ENCODE measurements around the gene HOTAIR. TPM values are rescaled to one million over a fixed set of nuclear protein-coding genes. Genes with fewer than 3 reads are reported as not detected.

The HOTAIR gene
- total RNA-seq, 1 donor from 2014 or later: not detected

DNA sequence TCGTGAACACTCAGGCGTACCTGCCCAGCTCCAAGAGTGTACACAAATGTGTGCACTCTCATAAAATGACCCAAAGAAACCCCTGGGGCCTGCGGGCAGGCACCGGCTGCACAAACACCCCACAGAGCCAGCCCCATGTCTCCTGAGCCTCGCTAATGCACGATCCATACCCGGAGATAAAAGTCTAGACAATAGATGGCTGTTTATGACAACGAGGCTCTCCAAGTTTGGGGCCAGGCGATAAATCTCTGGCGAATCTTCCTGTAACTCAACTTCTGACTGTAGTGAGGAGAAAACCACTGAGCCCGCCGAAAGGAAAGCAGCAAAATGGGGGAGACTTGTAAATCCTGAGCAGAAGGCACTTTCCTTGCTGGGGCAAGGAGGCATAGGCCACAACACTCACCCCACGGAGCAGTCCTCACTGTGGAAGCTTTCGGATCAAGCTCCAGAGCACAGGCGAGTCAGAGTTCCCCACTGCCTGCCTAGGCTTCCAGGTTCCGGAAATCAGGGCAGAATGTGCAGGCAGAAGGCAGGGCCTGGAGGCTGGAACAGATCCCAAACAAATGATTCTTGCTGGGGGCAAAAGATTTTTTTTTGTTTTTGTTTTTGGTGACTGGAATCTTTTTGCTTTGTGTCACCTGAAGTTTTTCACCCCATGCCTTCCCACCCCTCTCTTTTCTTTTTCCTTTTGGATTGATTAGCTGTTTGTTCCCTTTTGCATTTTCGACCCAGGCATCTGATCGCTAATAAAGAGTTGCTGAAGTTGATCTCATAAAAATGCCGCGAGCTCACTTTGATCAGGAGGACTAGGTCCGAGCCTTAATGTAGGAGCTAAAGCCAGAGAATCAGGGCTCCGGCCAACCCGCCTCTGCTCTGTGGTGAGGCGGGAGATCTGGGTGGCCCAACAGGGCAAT lies 6.3 kb downstream of the HOTAIR start:
- DNase-seq (ENCODE audit: missing footprints) (no peak), ATAC-seq (no peak)
- intact Hi-C loops (cut with DNase I): no loop called here

DNA sequence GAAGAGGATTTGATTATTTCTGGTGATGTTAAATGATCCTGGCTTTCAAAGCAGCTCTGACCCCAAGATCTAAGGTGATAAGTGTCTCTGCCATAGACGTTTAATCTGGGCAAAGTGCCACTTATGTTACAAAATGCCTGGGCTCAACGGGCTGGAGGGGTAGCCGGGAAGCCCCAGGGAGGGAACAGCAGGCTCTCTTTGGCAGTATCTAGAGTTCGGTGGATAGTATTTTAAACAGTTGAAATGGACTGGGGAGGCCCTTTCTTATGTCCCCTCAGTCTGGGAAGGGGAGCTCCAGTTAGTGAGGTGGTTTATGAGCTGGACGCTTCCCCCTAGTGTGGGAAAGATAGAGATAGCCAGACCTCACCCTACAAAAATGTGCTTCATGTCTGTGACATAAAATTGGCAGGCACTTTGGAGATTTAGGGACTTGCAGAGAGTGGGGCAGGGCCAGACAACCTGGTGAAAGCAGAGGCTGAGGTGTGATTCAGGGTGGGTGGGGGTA lies 7.3 kb downstream of the HOTAIR start:
- no peak for DNase-seq (ENCODE audit: missing footprints)
- no peak for ATAC-seq
- intact Hi-C loops (cut with DNase I): no loop called here

DNA sequence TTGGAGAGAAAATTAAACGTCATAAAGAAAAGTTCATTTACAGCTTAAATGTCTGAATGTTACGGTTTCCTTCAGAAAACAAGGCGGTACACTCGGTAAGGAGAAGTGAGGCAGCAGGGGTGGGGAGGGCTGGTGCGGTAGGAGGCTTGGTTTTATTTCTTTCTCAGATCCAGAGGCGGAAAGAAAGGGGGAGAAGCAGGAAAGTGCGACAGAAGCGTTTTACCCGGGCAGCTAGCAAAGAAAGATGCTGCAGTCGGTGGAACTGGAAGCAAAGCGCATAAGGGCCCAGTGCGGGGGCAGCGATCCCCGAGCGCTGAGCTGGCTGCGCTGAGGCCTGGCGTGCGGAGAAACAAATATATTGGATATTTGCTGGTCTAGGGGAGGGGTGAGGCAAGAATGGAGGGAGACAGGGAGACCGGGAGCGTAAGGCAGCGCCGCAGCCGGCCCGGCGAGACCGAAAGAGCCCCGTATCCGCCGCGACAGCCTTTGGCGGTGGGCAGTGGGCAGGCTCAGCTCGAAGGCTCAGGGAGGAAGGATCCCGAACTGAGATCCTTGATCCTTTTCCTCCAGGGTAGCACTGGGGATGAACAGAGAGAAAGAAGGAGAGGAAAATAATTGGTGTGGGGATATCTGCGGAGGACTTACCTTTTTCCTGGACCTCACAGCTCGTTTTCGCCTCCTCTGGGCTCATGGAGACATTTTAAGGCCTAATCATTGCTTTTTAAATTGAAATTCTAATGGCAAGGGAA lies 8.2 kb downstream of the HOTAIR start:
- ATAC-seq (no peak), DNase-seq (ENCODE audit: missing footprints) (no peak)
- intact Hi-C loops (cut with DNase I): no loop called here

DNA sequence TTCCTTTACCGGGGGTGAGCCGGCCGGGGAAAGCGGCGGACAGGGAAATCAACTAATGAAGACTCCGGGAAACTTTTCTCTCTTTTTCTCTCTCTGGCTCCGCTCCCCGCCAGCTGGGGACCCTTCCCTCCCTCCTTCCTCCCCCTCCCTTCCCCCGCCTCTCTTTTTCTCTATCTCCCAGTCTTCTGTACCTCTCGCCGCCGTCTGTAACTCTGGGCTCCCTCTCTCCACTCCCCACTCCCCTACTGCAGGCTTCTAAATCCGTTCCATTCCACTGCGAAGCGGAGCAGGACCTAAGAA lies 8.7 kb downstream of the HOTAIR start:
- ATAC-seq (no peak), DNase-seq (ENCODE audit: missing footprints) (no peak)
- intact Hi-C loops (cut with DNase I): no loop called here

DNA sequence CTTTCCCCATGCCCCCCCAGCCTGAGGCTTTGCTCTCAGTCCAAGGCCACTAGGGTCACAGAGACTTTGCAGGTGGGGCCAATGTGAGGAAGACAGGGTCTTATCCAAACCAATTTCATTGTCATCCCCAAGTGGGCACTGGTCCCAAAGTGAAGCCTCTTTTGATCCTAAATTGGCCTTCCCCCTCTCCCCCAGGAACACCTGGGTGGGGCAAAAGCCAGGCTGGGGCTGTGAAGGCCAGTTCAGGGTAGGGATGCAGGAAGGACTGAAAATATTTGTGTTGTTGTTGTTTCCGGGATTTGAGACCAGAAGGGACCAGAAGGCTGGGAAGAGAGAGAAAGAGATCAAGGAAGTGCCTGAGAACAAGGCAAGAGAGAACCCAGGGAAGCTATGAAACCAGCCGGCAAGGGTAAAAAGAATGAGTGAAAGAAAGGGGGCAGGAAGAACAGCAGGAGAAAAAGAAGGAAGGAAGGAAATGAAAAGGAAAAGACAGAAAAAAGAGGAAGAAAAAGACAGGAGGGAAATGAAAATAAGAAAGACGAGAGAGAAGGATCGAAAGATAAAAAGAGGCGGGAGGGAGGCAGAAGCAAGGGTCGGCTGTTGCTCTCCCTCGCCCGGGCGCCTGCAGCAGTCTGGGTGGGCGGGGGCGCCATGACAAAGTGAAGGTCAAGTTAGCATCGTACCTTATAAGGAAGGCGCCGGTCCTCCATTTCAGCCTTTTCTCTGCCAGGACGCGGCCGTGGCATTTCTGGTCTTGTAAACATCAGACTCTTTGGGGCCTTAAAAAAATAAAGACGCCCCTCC lies 9.3 kb downstream of the HOTAIR start:
- ATAC-seq (no peak), DNase-seq (ENCODE audit: missing footprints) (no peak)
- intact Hi-C loops (cut with DNase I): no loop called here

DNA sequence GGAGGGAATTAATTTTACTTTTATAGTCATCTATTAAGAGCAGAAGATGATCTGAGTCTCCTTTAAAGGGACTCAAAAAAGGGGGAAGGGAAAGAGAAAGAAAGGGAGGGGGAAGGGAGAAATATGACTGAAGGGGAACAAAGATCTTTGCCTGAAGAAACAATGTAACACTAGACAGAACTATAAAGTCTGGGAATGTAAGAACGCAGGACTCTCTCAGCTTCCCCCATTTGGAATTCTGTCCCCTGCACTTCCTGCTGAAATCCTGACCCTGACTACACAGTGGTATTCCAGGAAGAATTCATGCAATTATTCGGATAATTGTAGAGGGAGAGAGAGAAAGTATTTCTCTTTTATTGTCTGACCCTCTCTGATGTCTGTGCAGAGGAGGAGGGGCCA lies 10.4 kb downstream of the HOTAIR start:
- DNase-seq (ENCODE audit: missing footprints) (no peak), ATAC-seq (no peak)
- intact Hi-C loops (cut with DNase I): no loop called here

DNA sequence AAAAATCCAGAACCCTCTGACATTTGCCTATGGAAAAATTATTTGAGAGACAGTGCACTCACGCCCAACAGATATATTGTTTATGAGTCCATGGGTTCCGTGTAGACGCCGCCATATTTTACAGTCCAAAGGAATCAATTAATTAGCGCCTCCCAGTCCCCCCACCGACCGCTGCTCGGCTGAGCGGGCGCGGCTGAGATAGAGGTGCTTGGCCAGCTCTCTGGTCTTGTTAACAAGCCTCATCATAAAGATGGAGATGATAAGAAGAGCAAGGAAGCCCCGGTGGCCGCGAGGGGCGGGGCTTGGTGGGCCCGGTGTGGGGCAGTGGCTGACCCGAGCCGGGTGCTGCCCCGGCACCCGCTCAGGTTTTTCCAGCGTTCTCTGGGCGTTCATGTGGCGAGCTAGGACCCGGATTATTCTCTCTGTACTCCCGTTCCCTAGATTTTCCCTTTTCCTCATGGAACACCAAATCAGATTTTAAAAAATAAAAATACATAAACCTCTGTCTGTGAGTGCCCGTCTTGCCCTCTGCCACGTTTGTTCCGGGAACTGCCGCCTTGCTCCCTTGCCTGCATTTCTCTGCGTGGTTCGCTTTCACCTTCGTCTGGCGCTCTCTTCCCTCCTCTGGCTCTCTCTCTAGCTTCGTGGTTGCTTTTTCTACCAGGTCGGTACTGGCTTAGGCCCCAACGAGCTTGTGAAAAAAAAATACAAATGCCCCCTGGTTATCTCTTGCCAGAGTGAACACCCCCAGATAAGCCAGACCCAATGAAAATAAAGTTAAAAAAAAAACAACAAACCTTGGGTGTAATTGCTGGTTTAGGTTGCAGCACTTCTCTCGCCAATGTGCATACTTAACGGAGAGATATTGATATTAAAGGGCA lies 11.1 kb downstream of the HOTAIR start:
- DNase-seq (ENCODE audit: missing footprints) (no peak), ATAC-seq (no peak)
- intact Hi-C loops (cut with DNase I): no loop called here

DNA sequence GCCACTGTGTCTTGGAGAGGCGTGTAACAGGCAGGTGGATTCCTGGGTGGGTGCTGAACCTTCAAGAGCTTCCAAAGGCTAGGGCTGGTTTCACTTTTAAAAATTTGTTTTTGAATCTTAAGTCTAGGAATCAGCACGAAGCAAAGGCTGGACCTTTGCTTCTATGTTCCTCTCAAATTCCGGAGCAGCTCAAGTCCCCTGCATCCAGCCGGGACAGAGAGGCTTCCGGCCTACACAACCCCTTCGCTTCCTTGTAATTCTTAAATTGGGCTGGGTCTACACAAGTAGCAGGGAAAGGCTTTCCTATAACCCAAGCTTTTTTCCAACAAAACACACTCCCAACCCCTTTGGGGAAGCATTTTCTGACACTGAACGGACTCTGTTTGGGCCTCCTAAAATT lies 11.7 kb downstream of the HOTAIR start:
- intact Hi-C loops (cut with DNase I): no loop called here
- no peak for DNase-seq (ENCODE audit: missing footprints)
- ATAC-seq: no peak

DNA sequence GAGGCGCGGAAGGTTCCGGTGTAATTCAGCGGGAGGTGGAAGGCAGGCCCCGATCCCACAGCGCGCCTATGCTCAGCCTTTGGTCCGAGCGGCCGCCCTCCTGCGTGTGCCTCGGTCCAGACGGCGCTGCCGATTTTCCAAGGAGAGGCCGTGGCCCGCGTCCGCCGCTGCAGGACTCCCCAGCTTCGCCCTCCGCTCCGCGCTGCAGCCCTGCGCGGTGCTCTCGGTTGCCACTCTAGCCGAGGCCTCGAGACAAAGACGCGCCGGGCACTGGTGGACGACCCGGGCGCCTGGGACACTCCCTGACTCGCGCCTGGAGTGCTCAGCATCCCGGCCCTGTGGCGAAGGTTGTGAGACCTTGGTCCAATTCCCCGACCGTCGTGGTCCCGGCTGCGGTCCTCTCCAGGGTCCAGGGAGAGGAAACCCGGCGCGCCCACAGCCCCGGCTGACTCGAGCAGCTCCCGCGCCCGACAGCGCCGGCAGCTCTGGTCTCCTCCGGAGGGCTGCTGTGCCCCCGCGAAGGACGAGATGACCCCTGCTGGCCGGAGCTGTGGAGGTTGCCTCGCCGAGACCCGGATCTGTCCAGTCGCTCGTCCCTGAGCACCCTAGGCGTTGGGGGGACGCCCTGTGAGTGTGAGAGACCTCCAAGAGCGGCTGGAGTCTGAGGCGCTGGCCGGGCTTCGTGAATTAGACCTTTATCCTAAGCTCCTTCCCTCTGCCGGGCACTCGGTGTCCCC lies 13.6 kb downstream of the HOTAIR start:
- ATAC-seq (no peak), DNase-seq (ENCODE audit: missing footprints) (no peak)
- intact Hi-C loops (cut with DNase I): no loop called here

DNA sequence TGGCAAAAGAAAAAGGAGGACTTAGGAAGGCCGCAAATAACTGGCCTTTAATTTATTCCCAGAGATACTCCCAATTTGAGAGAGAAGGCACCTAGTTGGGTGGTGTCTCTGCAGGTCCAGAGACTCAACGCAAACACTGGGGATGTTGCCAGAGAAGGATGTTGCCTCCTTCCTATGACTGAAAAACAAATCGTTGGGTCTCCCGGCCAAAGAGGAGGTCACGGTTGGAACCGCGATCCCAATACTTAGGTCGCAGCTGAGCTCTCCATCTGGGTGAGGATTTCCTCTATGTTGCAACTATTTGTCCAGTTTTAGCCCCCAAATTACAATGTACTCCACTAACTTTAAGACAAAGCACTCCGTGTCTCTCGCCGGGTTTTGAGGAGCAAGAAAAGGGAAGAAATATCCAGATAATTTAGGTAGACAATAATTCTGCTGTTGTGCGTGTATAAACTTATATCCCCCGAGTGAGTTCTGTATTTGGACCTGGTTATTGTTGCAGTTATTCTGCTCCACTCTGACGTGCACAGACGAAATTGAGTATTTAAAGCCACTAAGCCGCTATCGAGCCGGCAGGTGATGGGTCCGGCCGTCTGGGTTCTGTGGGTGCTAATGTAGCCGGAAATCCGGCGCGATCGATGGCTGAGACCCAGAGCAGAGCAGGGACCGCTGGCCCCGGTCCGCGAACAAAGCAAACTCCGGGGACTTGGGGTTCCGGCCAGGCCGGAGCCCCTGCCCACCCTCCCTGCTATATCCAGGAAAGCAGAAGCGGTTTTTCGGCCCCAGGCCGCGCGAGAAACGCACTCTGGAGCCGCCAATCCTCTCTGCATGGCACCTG lies 14.3 kb downstream of the HOTAIR start:
- intact Hi-C loops (cut with DNase I): no loop called here
- no peak for DNase-seq (ENCODE audit: missing footprints)
- ATAC-seq: no peak

DNA sequence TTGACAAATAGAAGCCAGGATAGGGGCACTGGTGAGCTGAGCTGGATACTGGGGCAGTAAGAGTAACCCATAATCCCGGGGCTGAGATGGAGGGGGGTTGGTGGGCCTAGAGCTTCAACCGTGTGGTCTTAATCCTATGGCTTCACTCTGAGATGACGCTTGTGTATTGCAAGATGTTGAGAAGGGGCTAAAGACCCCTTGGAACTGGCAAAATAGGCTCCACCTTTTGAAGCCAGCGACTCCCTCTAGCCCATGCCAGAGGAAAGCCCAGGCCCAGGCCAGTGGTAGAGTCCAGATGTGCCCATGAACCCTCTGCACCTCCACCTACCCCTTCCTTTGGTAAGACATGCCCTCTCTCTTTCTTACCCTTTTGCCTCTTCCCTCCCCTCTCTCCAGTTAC lies 15.4 kb downstream of the HOTAIR start:
- DNase-seq (ENCODE audit: missing footprints): no peak
- intact Hi-C loops (cut with DNase I): no loop called here

DNA sequence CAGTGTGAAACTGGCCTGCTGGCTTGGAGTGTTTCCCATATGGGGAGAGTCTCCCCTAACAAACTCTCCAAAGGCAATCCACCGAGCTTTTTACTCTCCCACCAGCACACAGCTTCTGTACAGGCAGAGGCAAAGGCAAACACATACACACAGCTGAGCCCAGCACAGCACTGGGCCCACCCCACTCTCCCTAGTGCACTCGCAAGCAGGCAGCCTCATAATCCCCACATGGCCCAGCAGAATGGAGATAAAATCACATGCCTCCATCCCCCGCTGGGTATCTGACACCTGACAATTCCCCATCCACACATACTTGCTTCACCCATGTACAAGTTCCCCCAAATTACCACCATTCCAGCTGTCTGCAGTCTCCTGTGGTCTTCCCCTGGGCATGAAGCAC lies 16.6 kb downstream of the HOTAIR start:
- intact Hi-C loops (cut with DNase I): no loop called here
- ATAC-seq (no peak), DNase-seq (ENCODE audit: missing footprints) (no peak)

More for the DNA sequence above, 15.4 kb downstream of the HOTAIR start:
- no peak for ATAC-seq

DNA sequence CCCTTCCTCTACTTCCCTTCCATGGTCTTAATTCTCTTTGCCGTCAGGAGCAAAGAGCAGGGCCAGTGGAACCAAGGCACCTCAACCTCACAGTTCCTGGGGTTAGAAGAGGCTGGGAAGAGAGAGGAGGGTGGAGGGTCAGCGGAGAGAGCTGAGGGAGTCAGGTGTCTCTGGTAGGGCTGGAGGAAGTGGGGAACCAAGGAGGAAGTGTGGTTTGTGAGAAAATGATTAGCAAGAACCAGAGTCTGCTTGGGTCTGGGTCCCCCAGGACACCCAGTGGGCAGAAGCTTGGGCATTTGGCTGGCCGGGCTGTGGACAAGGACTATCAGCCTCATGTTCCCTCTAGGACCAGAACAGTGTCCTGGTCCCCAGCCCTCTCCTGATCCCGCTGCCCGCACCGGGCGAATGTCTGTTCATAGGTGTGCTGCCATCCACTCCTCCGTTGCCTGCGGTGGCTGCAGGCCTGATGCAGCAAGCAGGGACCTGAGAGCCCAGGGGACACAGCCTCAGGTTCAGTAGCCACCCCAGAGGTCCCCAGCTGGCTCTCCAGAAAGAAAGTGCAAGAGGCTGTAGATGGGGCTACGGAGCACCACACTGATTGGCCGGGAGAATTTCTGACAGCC lies 17.7 kb downstream of the HOTAIR start:
- DNase-seq (ENCODE audit: missing footprints): no peak
- ATAC-seq: no peak
- intact Hi-C loops (cut with DNase I): no loop called here

DNA sequence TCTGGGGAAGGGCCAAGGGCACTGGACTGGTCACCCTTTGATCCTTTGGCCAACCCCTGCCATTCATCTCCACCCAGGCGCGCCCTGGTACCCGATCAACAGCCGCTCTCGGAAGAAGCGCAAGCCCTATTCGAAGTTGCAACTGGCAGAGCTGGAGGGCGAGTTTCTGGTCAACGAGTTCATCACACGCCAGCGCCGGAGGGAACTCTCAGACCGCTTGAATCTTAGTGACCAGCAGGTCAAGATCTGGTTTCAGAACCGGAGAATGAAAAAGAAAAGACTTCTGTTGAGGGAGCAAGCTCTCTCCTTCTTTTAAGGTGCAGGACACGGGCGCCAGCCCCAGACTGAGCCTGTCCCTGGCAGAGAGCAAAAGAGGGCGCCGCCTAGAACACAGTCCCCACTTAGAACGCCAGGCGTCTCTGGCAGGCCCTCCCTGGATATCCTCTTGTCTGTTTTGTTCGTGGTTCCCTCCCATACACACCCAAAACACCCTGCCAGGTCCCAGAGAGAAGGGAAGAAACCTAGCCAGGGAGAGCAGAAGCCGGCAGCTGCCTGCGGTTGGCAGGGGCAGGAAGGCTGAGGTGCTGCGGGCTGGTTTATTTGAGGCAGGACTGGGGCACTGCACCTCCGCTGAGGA lies 18.4 kb downstream of the HOTAIR start:
- DNase-seq (ENCODE audit: missing footprints): no peak
- no peak for ATAC-seq
- intact Hi-C loops (cut with DNase I): no loop called here

DNA sequence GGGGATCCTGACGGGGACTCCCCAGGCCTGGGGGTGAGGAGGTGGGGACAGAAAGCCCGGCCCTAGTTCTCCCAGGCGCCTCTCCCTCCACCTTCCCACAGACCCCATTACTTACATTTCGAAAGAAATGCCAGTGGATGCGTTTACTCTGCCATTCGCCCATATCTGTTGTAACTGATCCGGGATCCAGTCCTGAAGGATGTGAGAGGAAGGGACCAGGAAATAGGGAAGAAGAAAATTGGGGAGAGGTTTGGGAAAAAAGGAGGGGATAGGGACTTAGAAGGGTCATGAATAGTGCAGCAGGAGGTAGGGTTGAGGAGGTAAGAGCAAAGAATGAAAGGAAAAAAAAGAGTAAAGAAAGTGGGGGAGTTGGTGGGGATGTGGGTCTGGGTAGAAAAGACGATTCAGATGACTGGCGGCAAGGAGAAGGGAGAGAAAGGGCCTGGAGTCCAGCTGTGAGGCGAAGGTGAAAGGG lies 18.9 kb downstream of the HOTAIR start:
- intact Hi-C loops (cut with DNase I): no loop called here
- no peak for ATAC-seq
- no peak for DNase-seq (ENCODE audit: missing footprints)

All from Right ventricle myocardium inferior (tissue), 1 donor.